ENCODE data around the gene IPPK.

DNA sequence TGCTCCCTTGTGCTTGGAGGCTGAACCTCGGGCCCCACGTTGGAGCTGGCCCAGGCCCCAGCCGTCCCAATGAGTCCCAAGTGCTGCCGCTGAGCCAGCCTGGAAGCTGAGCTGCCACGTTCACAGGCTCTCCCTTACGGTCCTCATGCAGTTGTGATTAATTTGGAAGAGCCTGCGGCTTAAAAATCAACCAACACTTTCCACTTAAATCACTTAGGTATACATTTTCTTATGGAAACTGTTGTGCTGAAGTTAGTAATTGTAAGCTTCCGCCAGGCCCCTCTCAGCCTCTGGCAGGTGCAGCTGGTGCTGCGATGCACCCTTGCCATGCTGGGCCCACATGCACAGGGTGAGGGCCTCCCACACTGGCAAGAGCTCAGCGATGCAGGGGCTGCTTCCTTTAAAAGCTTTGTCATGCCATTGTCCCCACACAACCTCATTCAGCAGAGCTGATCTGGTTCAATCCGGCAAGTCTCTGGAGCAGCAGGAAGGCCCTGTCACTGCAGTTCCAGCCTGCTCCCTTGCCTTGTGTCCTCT, 61.0 kb downstream of the IPPK start:
- TF ChIP-seq EZH2 (IDR thresholded peaks at IDR 0.05; ENCODE audit: low read length, unreplicated experiment) (no peak), EZH2phosphoT487 (IDR thresholded peaks at IDR 0.05; ENCODE audit: borderline replicate concordance, low read length) (no peak)
- TF ChIP-seq, protein P1, sequence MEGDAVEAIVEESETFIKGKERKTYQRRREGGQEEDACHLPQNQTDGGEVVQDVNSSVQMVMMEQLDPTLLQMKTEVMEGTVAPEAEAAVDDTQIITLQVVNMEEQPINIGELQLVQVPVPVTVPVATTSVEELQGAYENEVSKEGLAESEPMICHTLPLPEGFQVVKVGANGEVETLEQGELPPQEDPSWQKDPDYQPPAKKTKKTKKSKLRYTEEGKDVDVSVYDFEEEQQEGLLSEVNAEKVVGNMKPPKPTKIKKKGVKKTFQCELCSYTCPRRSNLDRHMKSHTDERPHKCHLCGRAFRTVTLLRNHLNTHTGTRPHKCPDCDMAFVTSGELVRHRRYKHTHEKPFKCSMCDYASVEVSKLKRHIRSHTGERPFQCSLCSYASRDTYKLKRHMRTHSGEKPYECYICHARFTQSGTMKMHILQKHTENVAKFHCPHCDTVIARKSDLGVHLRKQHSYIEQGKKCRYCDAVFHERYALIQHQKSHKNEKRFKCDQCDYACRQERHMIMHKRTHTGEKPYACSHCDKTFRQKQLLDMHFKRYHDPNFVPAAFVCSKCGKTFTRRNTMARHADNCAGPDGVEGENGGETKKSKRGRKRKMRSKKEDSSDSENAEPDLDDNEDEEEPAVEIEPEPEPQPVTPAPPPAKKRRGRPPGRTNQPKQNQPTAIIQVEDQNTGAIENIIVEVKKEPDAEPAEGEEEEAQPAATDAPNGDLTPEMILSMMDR (conservative IDR thresholded peaks at IDR 0.05; ENCODE audit: low read depth, low read length), result no peak
